Activated CD8-positive, alpha-beta memory T cell treated with anti-CD3 and anti-CD28 coated beads, Interleukin-2, amount 50 U/mL, for 1 hour (primary cell): ENCODE results near the gene HOXA7.

Experiments used
- DNase-seq: peaks from one replicate; pipeline ENCODE4 v3.0.0-alpha.2; 2020; ENCODE audit errors: extremely low read depth

HOXA7 gene

GRCh38 chr7:27182285-27182841 lies 25.9 kb upstream of the HOXA7 start:
- no peak for DNase-seq

- no peak for DNase-seq
Measured at GRCh38 chr7:27181795-27182275, 25.4 kb upstream of the HOXA7 start.

GRCh38 chr7:27180431-27181420 lies 24.3 kb upstream of the HOXA7 start:
- DNase-seq, result no peak

- DNase-seq, result no peak
Measured at GRCh38 chr7:27179503-27180430, 23.3 kb upstream of the HOXA7 start.

- DNase-seq, result no peak
Measured at GRCh38 chr7:27179030-27179429, 22.6 kb upstream of the HOXA7 start.

GRCh38 chr7:27178366-27178765 lies 21.9 kb upstream of the HOXA7 start:
- DNase-seq, result no peak

- no peak for DNase-seq
Measured at GRCh38 chr7:27177795-27178320, 21.4 kb upstream of the HOXA7 start.

- DNase-seq, result no peak
Measured at GRCh38 chr7:27176962-27177794, 20.7 kb upstream of the HOXA7 start.

- no peak for DNase-seq
Measured at GRCh38 chr7:27176524-27176845, 20.0 kb upstream of the HOXA7 start.

- DNase-seq, result no peak
Measured at GRCh38 chr7:27175626-27176523, 19.4 kb upstream of the HOXA7 start.

GRCh38 chr7:27174874-27175625 lies 18.6 kb upstream of the HOXA7 start:
- no peak for DNase-seq

GRCh38 chr7:27173956-27174873 lies 17.7 kb upstream of the HOXA7 start, which contains the start of gene HOXA10:
Gene HOXA10, minus strand, starts transcription at chr7:27174320. Its CDS starts 14 bp downstream, at chr7:27174306.
- DNase-seq, result no peak

GRCh38 chr7:27173511-27173955 lies 17.1 kb upstream of the HOXA7 start:
- DNase-seq, result no peak

- no peak for DNase-seq
Measured at GRCh38 chr7:27172823-27173510, 16.5 kb upstream of the HOXA7 start.

- no peak for DNase-seq
Measured at GRCh38 chr7:27172315-27172774, 15.9 kb upstream of the HOXA7 start.

GRCh38 chr7:27171637-27172314 lies 15.3 kb upstream of the HOXA7 start:
- DNase-seq, result no peak

- DNase-seq, result no peak
Measured at GRCh38 chr7:27171325-27171636, 14.8 kb upstream of the HOXA7 start.
